Right lobe of liver (tissue), 6 donors: ENCODE results near the gene TAF11L13. TPM values are rescaled to one million over a fixed set of nuclear protein-coding genes. Genes with fewer than 3 reads are reported as not detected.

Experiments used
- ATAC-seq, 4 donors: fragments of 200-7000 bp; cut with Tn5 transposase; one replicate each; pipeline ENCODE4 v1.9.1; 2020; ENCODE audit warnings: mild to moderate bottlenecking in 4 of 4, moderate library complexity in 4 of 4
- DNase-seq, 3 donors: peaks; one replicate each; pipeline ENCODE4 v3.0.0-alpha.2; 2020
- H3K27ac ChIP-seq, 3 donors: fragments of 200-600 bp; one replicate each; pipeline ENCODE4 v1.8.0; 2022
- H3K27me3 ChIP-seq, 2 donors: fragments of 200-600 bp; one replicate each; pipeline ENCODE4 v1.8.0; 2022
- H3K36me3 ChIP-seq, 4 donors: fragments of 200-600 bp; sonication (generic) in 1 of 4; one replicate each; pipeline versions ENCODE4 v1.5.1 to v1.8.0; 2017 to 2022; ENCODE audit warnings: control low read depth in 1 of 4
- H3K4me1 ChIP-seq, 4 donors: fragments of 200-600 bp; sonication (generic) in 1 of 4; one replicate each; pipeline versions ENCODE4 v1.5.1 to v1.8.0; 2017 to 2022; ENCODE audit warnings: control low read depth in 1 of 4
- H3K4me3 ChIP-seq, 3 donors: fragments of 200-600 bp; one replicate each; pipeline ENCODE4 v1.8.0; 2022
- H3K9me3 ChIP-seq, 4 donors: fragments of 200-600 bp; sonication (generic) in 1 of 4; one replicate each; pipeline versions ENCODE4 v1.5.1 to v1.8.0; 2017 to 2022; ENCODE audit warnings: control low read depth in 1 of 4
- POLR2A ChIP-seq: fragments of 450-650 bp; IDR thresholded peaks from one replicate; pipeline ENCODE4 v1.6.1; 2017; ENCODE audit warnings: antibody characterized with exemption, mild to moderate bottlenecking
- WGBS: methylation state at CpG from one replicate; pipeline ENCODE4 v1.1.6; 2018; ENCODE audit warnings: low coverage, low lambda C conversion rate; ENCODE audit not compliant: insufficient coverage; ENCODE audit errors: missing lambda C conversion rate; 5-methylcytosine and 5-hydroxymethylcytosine counted together
- intact Hi-C, 2 donors: fragments of 100-400 bp; cut with DNase I; formaldehyde crosslinking; loops; one replicate each; pipeline versions ENCODE4 v1.11.2 to v1.14.1; 2022
- small RNA-seq, 2 experiments: library from RNA; depleted of rRNA; stranded (forward); fragments of <200 nt; gene quantifications; one replicate each; pipeline ENCODE3, GENCODE V24; 2016
- total RNA-seq, 6 experiments: library from RNA; depleted of rRNA in 2 of 6; stranded (reverse); fragments of >200 nt in 2 of 6; fragmentation: NEBNext Ultra II Directional in 3 of 6; extraction: Animal tissue kit (Norgen Biotek cat#: 25700) in 3 of 6; gene quantifications; one replicate each; pipeline versions ENCODE4 v1.1.0 to v1.2.4, GENCODE V29; 2016 to 2023
- TF ChIP-seq, protein P1 (sequence below), 4 donors: fragments of 200-600 bp in 3 of 4; fragments of 450-650 bp in 1 of 4; IDR thresholded peaks; one replicate each; pipeline versions ENCODE4 v1.5.1 to v1.8.0; 2016 to 2022; ENCODE audit warnings: antibody characterized with exemption in 4 of 4, mild to moderate bottlenecking in 2 of 4
- donor health status: DM: no; HTN: yes; CAD: no.
- donor health status: DM: no; HTN: no; CAD: no.
- donor health status: DM: no; HTN: no; CAD: no.
- donor health status: DM: no; HTN: yes; CAD: no.
- donor health status: DM: no; HTN: yes; CAD: no.

Gene TAF11L13
- total RNA-seq, 6 experiments from 2014 or later: not detected

DNA sequence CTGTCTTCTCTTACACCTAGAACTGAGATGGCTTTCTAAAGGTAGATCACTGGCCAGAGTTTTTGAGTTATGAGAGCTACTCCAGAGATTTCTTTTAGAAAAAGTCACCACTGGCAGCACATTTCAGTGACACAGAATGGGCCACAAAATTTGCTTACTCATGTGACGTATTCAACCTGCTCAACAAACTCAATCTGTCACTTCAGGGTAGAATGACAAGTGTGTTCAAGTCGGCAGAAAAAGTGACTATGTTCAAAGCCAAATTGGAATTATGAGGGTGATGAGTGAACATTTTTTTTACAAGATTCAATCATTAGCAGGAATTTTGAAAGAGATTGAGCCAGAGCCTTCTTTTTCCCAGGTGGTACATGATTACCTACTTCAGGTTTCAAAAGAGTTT lies 48.8 kb downstream of the TAF11L13 start:
- Histone ChIP-seq H3K9me3 (no peaks in the 10 kb centered on the region), H3K27me3 (no peaks in the 10 kb centered on the region), H3K4me3 (no peak overlapping the region), H3K27ac (no peak overlapping the region), H3K36me3 (no peaks in the 10 kb centered on the region), H3K4me1 (no peaks in the 10 kb centered on the region)
- no peak for DNase-seq
- TF ChIP-seq POLR2A: no peak
- TF ChIP-seq, protein P1, sequence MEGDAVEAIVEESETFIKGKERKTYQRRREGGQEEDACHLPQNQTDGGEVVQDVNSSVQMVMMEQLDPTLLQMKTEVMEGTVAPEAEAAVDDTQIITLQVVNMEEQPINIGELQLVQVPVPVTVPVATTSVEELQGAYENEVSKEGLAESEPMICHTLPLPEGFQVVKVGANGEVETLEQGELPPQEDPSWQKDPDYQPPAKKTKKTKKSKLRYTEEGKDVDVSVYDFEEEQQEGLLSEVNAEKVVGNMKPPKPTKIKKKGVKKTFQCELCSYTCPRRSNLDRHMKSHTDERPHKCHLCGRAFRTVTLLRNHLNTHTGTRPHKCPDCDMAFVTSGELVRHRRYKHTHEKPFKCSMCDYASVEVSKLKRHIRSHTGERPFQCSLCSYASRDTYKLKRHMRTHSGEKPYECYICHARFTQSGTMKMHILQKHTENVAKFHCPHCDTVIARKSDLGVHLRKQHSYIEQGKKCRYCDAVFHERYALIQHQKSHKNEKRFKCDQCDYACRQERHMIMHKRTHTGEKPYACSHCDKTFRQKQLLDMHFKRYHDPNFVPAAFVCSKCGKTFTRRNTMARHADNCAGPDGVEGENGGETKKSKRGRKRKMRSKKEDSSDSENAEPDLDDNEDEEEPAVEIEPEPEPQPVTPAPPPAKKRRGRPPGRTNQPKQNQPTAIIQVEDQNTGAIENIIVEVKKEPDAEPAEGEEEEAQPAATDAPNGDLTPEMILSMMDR (IDR thresholded peaks at IDR 0.05): no peak
- no peak for ATAC-seq
- intact Hi-C loops: no loop called here
- WGBS: 23% methylated on average over 2 of the region's 2 CpGs

Small RNA genes within 50 kb of the gene (small RNA-seq; reads per million reads assigned to genes)
- gene AC233724.1 (0 reads per million in 2 experiments), gene AC233724.12 (0 reads per million in 2 experiments), gene AC233724.2 (0 reads per million in 2 experiments), gene AC233724.3 (0 reads per million in 2 experiments), gene AC233724.4 (0 reads per million in 2 experiments), gene AC233724.6 (0 reads per million in 2 experiments), gene AC233724.7 (0 reads per million in 2 experiments)

Other genes with a start within 250 kb of the TAF11L13 start
- not detected for gene TAF11L2, start 133.9 kb upstream of the TAF11L13 start, total RNA-seq
- not detected for gene TAF11L3, start 113.7 kb upstream of the TAF11L13 start, total RNA-seq
- gene TAF11L4, start 110.3 kb upstream of the TAF11L13 start, total RNA-seq: not detected
- not detected for gene TAF11L5, start 106.9 kb upstream of the TAF11L13 start, total RNA-seq
- not detected for gene TAF11L6, start 103.4 kb upstream of the TAF11L13 start, total RNA-seq
- not detected for gene TAF11L7, start 46.3 kb upstream of the TAF11L13 start, total RNA-seq
- not detected for gene TAF11L8, start 41.1 kb upstream of the TAF11L13 start, total RNA-seq
- gene TAF11L9, start 37.7 kb upstream of the TAF11L13 start, total RNA-seq: not detected
- not detected for gene TAF11L10, start 34.3 kb upstream of the TAF11L13 start, total RNA-seq
- gene TAF11L11, start 27.9 kb upstream of the TAF11L13 start, total RNA-seq: not detected
- not detected for gene TAF11L12, start 21.7 kb upstream of the TAF11L13 start, total RNA-seq
- not detected for gene TAF11L14, start 2.4 kb downstream of the TAF11L13 start, total RNA-seq